CD4-positive, alpha-beta T cell treated with Interferon alpha-2 for 1 hour (primary cell): ENCODE measurements around the gene ACTRT2.

ENCODE experiments used
- DNase-seq, 2 donors: peaks; one replicate each; pipeline ENCODE4 v3.0.0-alpha.2; 2020 to 2022

The ACTRT2 gene

DNA sequence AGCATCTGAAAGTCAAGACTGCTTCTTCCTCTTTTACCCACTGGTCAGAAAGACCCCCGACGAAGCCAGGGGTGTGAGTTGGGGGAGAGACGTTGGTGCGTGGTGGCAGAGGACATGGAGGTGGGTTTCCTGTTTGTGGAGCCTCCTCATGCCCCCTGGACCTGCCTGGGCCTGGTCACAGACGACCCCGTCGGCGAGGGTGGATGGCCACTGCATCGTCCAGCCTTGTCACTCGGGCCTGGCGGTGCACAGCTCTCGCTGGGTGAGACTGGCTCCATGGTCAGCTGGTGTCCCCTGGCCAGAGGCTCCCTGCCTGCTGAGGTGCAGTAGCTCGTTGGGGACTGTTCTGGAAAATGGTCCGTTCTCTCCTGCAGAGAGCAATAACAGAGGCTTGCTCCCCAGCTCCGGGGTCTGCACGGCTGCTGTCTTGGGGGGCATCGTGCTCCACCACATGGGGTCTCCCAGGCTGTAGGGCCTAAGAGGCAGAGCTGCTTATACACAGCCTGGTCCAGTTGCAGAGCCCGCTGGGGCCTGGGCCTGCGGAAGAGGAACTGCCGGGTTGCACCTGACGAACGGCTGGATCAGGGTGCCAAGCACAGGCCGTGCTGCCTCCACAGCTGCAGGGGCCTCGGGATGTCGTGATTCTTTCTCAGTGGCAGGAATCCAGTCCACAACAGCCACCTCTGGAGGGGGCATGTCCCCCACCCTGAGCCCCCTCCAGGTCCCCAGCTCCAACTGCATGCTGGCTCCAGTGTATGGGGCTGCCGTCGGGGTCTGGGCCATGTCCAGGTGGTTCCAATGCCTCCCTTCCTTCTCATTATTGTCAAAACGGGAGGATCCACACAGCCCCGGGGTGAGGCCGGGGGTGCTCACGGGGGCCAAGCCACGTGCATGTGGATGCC is 18.0 kb upstream of the ACTRT2 start:
- DNase-seq, result no peak

- no peak for DNase-seq
Observed at GRCh38 chr1:3003941-3004270, 17.4 kb upstream of the ACTRT2 start.

DNA sequence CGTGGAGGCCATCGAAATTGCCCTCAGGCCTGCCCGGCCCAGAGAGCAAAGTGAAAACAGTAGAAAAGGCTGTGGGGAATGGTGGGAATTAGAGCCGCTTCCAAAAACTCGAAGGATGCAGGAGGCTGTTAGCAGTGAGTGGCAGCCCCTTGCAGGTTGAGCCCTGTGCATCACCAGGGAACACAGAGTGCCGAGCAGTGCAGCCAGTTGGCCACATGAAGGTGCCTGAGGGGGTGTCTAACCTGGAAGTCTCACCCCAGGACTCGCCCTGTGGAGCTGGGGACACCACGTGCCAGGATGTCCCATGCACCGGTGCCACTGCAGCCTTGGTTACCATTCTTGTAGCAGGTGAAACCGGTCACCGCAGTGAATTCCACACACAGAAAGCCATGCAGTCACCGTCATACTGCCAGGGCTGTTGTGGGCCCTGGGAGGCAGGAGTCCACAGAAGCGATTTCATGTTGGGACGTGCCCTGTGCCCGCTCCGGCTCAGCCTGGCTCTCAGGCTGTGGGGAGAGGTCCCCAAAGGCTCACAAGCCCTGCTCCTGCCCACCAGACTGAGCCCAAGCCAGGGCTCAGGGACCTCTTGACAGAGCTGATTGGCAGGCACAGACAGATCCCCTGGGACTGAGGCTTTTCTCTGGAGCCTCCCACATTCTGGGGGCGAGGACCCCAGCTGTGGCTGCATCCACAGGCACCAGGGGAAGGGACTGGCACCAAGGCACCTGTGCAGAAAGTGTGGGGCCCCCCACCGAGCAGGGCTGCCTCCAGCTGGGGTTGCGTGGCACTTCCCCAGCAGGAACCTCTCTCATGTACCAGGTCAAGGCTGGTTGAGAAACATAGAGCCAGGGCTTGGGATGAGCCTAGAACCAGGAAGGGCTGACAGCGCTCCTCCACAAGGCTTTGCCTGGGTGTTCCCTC is 16.7 kb upstream of the ACTRT2 start:
- no peak for DNase-seq

GRCh38 chr1:3005771-3006170 is 15.5 kb upstream of the ACTRT2 start:
- DNase-seq, result no peak

DNA sequence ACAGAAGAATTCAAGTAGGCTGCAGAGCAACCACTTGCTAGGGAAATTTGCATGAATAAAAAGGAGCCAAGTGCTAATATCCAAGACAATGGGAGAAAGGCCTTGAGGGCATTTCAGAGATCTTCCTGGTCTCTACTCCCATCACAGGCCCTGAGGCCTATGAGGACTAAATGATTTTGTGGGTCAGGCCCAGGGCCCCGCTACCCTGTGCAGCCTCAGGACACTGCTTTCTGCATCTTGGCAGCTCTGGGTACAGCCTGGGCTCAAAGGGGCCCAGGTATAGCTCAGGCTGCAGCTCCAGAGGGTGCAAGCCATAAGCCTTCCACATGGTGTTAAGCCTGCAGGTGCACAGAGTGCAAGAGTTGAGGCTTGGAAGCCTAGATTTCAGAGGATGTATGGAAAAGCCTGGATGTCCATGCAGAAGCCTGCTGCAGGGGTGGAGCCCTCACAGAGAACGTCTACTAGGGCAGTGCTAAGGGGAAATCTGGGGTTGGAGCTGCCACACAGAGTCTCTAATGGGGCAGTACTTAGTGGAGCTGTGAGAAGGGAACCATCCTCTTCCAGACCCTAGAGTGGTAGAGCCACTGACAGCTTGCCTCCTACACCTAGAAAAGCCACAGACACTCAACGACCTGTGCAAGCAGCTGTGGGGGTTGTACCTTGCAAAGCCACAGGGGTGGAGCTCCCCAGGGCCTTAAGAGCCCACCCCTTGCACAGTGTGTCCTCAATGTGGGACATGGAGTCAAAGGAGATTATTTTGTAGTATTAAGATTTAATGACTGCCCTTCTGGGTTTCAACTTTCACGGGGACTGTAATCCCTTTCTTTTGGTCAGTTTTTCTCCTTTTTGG is 13.7 kb upstream of the ACTRT2 start:
- no peak for DNase-seq

GRCh38 chr1:3009021-3009420 is 12.2 kb upstream of the ACTRT2 start:
- no peak for DNase-seq

GRCh38 chr1:3009556-3009955 is 11.7 kb upstream of the ACTRT2 start:
- no peak for DNase-seq

DNA sequence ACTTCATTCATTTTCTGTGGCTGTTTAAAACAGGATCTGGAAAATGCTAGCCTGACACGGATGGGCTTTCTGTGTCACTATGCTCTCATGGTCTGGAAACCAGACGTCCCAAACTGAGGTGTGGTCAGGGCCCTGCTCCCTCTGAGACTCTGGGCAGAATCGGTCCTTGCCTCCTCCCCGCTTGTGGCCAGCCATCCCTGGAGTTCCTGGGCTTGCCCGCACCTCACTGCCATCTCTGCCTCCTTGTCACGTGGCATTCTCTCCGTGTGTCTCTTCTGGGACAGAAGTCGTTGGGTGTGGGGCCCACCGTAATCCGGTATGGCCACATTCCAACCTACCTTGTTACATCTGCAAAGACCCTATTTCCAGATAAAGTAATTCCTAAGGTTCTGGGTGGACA is 10.1 kb upstream of the ACTRT2 start:
- DNase-seq, result no peak

DNA sequence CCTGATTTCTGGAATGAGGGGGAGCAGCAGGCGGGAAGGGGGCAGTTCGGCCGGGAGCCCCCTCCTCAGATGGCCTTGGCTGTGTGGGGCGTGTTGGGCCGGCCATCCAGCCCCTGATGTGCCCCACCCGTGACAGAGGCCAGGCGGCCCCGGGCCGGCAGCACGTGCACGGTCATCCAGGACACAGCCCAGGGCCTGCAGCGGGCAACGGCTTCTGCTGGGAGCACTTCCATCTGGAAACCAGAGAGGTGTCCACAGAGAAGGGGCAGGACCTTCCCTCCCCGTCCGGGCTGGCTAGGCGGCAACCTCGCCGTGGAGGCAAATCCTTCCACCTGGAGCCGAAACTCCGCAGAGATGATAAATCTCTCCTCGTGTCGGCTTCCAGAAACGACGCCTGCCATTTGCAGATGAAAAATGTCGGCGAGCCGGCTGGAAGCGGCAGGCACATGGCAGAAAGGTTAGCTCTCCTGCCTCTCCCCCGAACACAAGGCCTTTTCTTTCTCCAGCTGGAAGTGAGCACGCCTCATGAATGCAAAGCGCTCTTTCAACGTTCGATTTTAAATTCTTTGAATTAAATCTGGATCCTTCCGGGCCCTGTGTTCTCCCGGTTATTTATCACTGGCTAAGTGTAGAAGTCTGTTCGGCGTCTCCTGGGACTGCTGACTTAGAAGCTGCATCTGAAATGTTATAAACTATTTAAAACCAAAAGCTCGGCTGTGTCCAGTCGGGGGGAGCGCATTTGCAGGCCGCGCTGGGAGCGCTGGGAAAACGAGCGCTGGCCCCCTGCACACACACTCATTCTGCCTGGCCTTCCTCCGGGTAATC is 9.4 kb upstream of the ACTRT2 start:
- no peak for DNase-seq

- DNase-seq, result peak in 1 of 2 donors; percentile 31
Observed at GRCh38 chr1:3012456-3013291, 8.6 kb upstream of the ACTRT2 start.

- no peak for DNase-seq
Observed at GRCh38 chr1:3013371-3014049, 7.8 kb upstream of the ACTRT2 start.

DNA sequence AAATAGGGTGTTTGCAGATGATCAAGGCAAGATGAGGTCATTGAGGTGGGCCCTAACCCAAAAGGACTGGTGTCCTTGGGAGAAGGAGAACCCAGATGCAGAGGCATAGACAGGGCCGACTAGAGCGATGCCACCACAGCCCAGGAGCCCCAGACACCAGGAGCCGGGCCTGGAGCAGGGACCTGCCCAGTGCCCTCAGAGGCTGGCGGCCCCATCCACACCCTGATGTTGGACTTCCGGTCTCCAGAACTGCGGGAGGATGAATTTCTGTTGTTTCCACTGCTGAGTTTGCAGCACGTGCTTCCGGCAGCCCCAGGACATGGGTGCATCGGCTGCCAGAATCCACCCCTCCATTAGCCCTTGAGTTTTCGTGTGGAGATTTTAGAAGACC is 7.2 kb upstream of the ACTRT2 start:
- DNase-seq, result no peak

DNA sequence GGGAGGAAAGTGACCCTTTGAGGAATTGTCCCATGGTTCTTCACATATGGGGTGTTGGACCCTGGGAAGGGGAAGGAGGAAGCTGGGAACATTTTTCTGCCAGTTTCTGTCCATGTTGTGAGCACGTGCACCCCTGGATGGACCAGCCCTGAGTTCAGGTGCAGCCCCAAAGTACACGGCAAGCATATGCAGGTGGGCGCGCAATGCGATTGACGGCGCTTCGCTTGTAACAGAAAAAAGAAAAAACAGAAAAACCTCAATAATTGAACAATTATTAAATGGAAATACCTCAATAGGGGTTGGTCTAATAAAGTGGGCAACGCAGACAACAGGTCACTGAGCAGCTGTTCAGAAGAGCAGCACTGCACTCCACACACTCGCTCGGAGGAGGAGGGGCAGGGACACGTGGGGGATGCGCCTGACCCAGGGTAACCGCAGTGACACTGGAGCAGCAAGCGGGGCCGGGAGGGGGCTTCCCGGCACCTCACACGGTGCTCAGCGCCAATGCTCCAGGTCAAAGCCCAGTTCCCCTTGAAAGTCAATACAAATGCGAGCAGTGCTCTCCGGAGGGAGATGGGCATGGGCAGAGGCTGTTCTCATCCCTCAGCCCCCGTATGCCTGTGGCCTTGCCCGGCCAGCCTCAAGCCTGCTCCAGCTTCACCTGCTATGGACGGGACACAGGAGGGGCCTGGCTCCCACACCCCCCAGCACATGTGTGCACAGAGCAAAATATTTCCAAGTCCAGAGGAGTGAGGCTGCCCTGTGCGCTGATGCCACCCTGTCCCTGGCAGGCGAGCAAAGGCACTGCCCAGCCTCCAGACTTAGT is 6.6 kb upstream of the ACTRT2 start:
- DNase-seq, result no peak

- DNase-seq, result no peak
Observed at GRCh38 chr1:3015269-3015635, 6.0 kb upstream of the ACTRT2 start.

- no peak for DNase-seq
Observed at GRCh38 chr1:3015744-3016143, 5.5 kb upstream of the ACTRT2 start.

GRCh38 chr1:3016641-3017439 is 4.4 kb upstream of the ACTRT2 start:
- DNase-seq, result no peak

- DNase-seq, result no peak
Observed at GRCh38 chr1:3017440-3018050, 3.7 kb upstream of the ACTRT2 start.

GRCh38 chr1:3018051-3018471 is 3.2 kb upstream of the ACTRT2 start:
- DNase-seq, result no peak
